PFSK-1 (cell line): Measurements from ENCODE around the gene OXLD1.

Source experiments
- FOXP2 ChIP-seq: optimal IDR thresholded peaks from 2 replicates; pipeline ENCODE3; 2011; ENCODE audit warnings: borderline replicate concordance, control low read depth, inconsistent platforms; ENCODE audit not compliant: insufficient read depth; ENCODE audit errors: extremely low read length, extremely low read depth
- POLR2AphosphoS5 ChIP-seq: IDR thresholded peaks from 2 replicates; pipeline ENCODE4 v1.6.1; 2012; ENCODE audit warnings: low read depth, mild to moderate bottlenecking, control low read depth, low read length, moderate library complexity
- SIN3A ChIP-seq: IDR thresholded peaks from 2 replicates; pipeline ENCODE4 v1.6.1; 2012; ENCODE audit warnings: mild to moderate bottlenecking, low read length, moderate library complexity, borderline replicate concordance; ENCODE audit not compliant: insufficient read depth
- TAF1 ChIP-seq: IDR thresholded peaks from 2 replicates; pipeline ENCODE4 v1.6.1; 2012; ENCODE audit warnings: low read length, control low read depth, borderline replicate concordance; ENCODE audit not compliant: insufficient read depth
- TF ChIP-seq, protein P1 (sequence below), 2 experiments: IDR thresholded peaks; 2 replicates each; pipeline versions ENCODE4 v1.6.1 to v1.8.0; 2011 to 2012; ENCODE audit warnings: low read depth in 2 of 2, low read length in 2 of 2, control low read depth in 1 of 2, inconsistent platforms in 1 of 2, mild to moderate bottlenecking in 1 of 2, moderate library complexity in 1 of 2; ENCODE audit not compliant: insufficient read depth in 1 of 2

The OXLD1 gene

DNA sequence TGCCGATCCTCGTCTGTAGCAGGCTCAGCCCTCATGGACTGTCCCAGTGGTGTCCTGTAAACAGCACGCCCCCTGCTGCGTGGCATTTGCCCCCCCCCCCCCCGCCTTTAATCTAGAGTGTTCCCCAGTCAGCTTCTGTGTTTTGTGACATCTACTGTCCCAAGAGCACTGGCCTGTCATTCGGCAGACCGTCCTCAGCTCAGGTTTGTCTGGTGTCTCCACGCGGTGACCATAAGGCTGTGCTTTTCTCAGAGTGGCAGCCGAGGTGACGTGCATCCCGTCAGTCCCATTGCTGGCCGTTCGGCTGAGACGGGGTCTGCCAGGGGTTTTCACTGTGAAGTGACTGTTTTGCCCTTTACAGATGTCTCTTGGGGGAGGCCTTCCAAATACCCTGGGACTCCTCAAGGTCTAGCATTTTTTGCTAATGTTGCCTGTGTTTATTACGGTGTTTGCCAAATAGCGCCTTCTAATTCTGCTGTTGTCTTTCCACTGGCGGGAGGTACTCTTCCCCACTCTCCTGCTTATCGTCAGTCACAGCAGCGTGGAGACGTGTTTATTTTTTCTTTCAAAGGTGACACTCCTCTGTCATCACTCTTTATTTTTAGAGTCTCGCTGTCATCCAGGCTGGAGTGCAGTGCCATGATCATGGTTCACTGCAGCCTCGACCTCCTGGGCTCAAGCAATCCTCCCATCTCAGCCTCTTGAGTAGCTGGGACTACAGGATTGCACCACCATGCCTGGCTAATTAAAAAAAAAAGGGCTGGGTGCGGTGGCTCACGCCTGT, 31.0 kb upstream of the OXLD1 start:
- TF ChIP-seq FOXP2 (no peak), SIN3A (no peak), TAF1 (no peak), POLR2AphosphoS5 (no peak)
- TF ChIP-seq, protein P1, sequence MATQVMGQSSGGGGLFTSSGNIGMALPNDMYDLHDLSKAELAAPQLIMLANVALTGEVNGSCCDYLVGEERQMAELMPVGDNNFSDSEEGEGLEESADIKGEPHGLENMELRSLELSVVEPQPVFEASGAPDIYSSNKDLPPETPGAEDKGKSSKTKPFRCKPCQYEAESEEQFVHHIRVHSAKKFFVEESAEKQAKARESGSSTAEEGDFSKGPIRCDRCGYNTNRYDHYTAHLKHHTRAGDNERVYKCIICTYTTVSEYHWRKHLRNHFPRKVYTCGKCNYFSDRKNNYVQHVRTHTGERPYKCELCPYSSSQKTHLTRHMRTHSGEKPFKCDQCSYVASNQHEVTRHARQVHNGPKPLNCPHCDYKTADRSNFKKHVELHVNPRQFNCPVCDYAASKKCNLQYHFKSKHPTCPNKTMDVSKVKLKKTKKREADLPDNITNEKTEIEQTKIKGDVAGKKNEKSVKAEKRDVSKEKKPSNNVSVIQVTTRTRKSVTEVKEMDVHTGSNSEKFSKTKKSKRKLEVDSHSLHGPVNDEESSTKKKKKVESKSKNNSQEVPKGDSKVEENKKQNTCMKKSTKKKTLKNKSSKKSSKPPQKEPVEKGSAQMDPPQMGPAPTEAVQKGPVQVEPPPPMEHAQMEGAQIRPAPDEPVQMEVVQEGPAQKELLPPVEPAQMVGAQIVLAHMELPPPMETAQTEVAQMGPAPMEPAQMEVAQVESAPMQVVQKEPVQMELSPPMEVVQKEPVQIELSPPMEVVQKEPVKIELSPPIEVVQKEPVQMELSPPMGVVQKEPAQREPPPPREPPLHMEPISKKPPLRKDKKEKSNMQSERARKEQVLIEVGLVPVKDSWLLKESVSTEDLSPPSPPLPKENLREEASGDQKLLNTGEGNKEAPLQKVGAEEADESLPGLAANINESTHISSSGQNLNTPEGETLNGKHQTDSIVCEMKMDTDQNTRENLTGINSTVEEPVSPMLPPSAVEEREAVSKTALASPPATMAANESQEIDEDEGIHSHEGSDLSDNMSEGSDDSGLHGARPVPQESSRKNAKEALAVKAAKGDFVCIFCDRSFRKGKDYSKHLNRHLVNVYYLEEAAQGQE (IDR thresholded peaks at IDR 0.05; ENCODE audit: insufficient read depth in 1 of 2, low read depth in 2 of 2, low read length in 2 of 2): no peak

DNA sequence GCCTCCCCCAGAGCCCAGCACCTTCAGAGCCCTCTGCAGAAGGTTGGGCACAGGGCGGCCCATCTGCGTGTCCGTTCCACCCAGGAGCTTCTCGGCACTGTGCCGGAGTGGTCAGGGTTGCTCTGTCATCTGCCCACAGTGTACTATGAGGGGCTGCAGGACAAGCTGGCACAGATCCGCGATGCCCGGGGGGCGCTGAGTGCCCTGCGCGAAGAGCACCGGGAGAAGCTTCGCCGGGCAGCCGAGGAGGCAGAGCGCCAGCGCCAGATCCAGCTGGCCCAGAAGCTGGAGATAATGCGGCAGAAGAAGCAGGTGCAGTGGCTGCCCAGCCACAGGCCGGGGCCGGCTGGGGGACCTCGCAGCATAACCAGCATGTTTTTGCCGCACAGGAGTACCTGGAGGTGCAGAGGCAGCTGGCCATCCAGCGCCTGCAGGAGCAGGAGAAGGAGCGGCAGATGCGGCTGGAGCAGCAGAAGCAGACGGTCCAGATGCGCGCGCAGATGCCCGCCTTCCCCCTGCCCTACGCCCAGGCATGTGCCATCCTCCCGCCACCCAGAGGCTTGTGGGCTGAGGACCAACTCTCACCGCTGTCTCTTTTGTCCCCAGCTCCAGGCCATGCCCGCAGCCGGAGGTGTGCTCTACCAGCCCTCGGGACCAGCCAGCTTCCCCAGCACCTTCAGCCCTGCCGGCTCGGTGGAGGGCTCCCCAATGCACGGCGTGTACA, 30.0 kb upstream of the OXLD1 start:
- TF ChIP-seq TAF1: no peak
- TF ChIP-seq, protein P1 (IDR thresholded peaks at IDR 0.05; ENCODE audit: insufficient read depth in 1 of 2, low read depth in 2 of 2, low read length in 2 of 2): no peak
- TF ChIP-seq FOXP2: no peak
- TF ChIP-seq POLR2AphosphoS5: no peak; the same call in 1 of the 2 replicates
- TF ChIP-seq SIN3A: no peak

DNA sequence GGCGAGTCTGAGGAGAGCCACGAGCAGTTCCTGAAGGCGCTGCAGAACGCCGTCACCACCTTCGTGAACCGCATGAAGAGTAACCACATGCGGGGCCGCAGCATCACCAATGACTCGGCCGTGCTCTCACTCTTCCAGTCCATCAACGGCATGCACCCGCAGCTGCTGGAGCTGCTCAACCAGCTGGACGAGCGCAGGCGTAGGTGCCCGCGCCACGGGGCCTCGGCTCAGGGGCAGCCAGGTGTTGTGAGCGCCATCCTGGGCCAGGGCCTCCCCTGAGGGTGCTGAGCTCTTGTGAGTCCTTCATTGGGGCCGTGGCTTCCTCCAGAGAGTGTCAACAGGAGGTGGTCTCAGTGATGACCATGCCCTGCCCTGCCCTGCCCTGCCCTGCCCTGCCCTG, 29.4 kb upstream of the OXLD1 start:
- TF ChIP-seq, protein P1 (IDR thresholded peaks at IDR 0.05; ENCODE audit: insufficient read depth in 1 of 2, low read depth in 2 of 2, low read length in 2 of 2): no peak
- TF ChIP-seq FOXP2 (no peak), POLR2AphosphoS5 (no peak), TAF1 (no peak), SIN3A (no peak)

DNA sequence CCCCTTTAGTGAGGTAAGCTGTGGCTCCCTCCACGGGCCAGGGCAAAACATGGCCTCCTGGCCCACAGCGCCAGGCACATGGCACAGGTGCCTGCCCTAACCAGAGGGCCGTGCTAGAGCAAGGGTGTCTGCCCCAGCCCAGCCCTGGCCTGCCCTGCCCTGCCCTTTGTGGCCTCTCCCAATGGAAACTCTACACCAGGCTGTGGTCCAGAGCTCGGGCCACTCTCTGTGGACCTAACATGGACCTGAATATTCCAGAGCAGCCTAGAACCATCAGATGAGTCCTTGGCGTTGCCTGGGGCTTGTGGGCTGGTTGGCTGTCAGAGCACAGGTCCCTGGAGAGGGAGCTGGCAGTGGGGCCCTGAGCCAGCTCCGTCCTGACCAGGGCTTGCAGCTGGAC, 28.8 kb upstream of the OXLD1 start:
- TF ChIP-seq POLR2AphosphoS5: no peak

DNA sequence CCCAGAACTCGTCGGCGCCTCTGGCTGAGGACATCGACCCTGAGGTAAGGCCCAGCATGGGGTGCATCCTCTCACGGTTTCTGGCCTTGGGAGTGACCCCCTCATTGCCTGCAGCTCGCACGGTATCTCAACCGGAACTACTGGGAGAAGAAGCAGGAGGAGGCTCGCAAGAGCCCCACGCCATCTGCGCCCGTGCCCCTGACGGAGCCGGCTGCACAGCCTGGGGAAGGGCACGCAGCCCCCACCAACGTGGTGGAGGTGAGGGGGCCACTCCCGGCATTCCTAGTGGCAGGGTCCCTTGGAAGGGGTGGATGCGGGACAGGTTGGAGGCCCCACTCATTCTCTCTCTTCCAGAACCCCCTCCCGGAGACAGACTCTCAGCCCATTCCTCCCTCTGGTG, 28.4 kb upstream of the OXLD1 start:
- no peak for TF ChIP-seq SIN3A
- TF ChIP-seq, protein P1 (IDR thresholded peaks at IDR 0.05; ENCODE audit: insufficient read depth in 1 of 2, low read depth in 2 of 2, low read length in 2 of 2): no peak
- no peak for TF ChIP-seq POLR2AphosphoS5
- TF ChIP-seq FOXP2: no peak
- TF ChIP-seq TAF1: no peak
